GF-D8 (cell line): ENCODE data around the gene CC2D2A.
"Not testable (repeated sequence)": the region's sequence is repeated elsewhere in the genome, so short reads cannot be mapped to it uniquely, and the experiment has no call there.

Experiments used
- DNase-seq: peaks from one replicate; lab custom pipeline; 2025; lab: John Stamatoyannopoulos, UW

CC2D2A gene

GRCh38 chr4:15557786-15558550 lies 88.3 kb downstream of the CC2D2A start:
- no peak for DNase-seq

- no peak for DNase-seq
Observed at GRCh38 chr4:15558561-15558960, 88.9 kb downstream of the CC2D2A start.

GRCh38 chr4:15562114-15562513 lies 92.4 kb downstream of the CC2D2A start:
- DNase-seq, result no peak

- DNase-seq, result no peak
Observed at GRCh38 chr4:15562623-15563022, 92.9 kb downstream of the CC2D2A start.

- DNase-seq, result no peak
Observed at GRCh38 chr4:15563871-15564270, 94.2 kb downstream of the CC2D2A start.

GRCh38 chr4:15568821-15569220 lies 99.1 kb downstream of the CC2D2A start:
- DNase-seq, result no peak

- no peak for DNase-seq
Observed at GRCh38 chr4:15569746-15570145, 100.1 kb downstream of the CC2D2A start.

- no peak for DNase-seq
Observed at GRCh38 chr4:15575966-15576365, 106.3 kb downstream of the CC2D2A start.

- no peak for DNase-seq
Observed at GRCh38 chr4:15577508-15577907, 107.8 kb downstream of the CC2D2A start.

- DNase-seq, result no peak
Observed at GRCh38 chr4:15584785-15585184, 115.1 kb downstream of the CC2D2A start.

GRCh38 chr4:15585331-15585730 lies 115.6 kb downstream of the CC2D2A start:
- no peak for DNase-seq

GRCh38 chr4:15586066-15586465 lies 116.4 kb downstream of the CC2D2A start:
- DNase-seq, result no peak

- DNase-seq, result no peak
Observed at GRCh38 chr4:15587649-15588048, 118.0 kb downstream of the CC2D2A start.

GRCh38 chr4:15592799-15593198 lies 123.1 kb downstream of the CC2D2A start:
- no peak for DNase-seq

GRCh38 chr4:15598644-15599043 lies 129.0 kb downstream of the CC2D2A start:
- no peak for DNase-seq

- no peak for DNase-seq
Observed at GRCh38 chr4:15600176-15600575, 130.5 kb downstream of the CC2D2A start.

GRCh38 chr4:15601862-15602261 lies 132.2 kb downstream of the CC2D2A start:
- no peak for DNase-seq

- no peak for DNase-seq
Observed at GRCh38 chr4:15605537-15605936, 135.9 kb downstream of the CC2D2A start.

- no peak for DNase-seq
Observed at GRCh38 chr4:15610855-15611254, 141.2 kb downstream of the CC2D2A start.

GRCh38 chr4:15612136-15612535 lies 142.5 kb downstream of the CC2D2A start:
- DNase-seq, result no peak

- DNase-seq, result not testable (repeated sequence)
Observed at GRCh38 chr4:15614891-15615290, 145.2 kb downstream of the CC2D2A start.

GRCh38 chr4:15617407-15617806 lies 147.7 kb downstream of the CC2D2A start:
- DNase-seq, result not testable (repeated sequence)

GRCh38 chr4:15636818-15637217 lies 167.1 kb downstream of the CC2D2A start:
- no peak for DNase-seq

- DNase-seq, result no peak
Observed at GRCh38 chr4:15638418-15638817, 168.7 kb downstream of the CC2D2A start.
